HG03280 (cell line): Measurements from ENCODE around the gene FOXN4.
"Not testable (repeated sequence)": the region's sequence is repeated elsewhere in the genome, so short reads cannot be mapped to it uniquely, and the experiment has no call there.

Experiments
- ATAC-seq: cut with Tn5 transposase; IDR thresholded peaks from one replicate; pipeline ENCODE4 v1.9.1; 2021; ENCODE audit warnings: mild to moderate bottlenecking, moderate library complexity; ENCODE audit not compliant: unreplicated experiment

FOXN4 gene

DNA sequence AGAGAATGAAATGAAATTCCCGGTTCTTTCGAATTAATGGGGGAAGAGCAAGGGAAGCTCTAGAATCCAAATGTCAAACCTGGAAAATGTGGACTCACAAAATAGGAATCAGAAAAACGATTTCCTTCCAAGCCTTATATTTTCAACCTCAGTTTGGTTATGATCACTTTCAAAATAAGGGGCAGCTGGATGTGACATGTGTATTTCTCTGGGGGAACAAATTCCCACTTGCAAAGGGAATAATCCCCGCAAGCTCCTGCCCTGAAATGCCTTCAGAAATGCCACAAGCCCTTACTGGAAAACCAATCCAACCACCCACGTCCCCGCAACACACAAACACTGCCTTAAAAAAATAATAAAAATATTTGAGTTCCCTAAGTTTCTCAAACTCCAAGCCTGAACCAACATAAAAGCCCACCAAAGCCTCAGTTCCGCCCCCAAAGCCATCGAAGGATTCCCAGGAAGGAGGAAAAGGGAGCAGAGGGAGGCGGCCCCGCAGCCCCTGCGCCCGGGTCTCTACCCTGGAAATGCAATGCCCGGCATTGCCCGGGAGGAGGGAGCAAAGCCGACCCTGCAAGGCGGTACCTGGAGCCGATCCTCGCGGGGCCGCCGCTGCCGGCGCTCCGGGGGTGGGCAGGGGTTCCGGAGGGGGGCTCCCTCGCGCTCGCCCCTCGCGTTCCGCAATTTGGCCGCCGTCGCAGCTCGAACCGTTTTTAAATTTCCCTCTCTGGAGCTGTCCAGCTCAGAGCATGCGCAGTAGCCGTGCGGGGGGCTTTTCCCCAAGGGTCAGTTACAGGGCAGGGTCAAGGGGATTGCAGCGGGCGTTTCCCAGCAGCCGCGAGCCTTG is at the start of gene FOXN4:
FOXN4 (minus strand) TSS at position 751 of the 847 bp plus-strand sequence. CDS start 963 bp downstream, outside the sequence.
- ATAC-seq: no peak

DNA sequence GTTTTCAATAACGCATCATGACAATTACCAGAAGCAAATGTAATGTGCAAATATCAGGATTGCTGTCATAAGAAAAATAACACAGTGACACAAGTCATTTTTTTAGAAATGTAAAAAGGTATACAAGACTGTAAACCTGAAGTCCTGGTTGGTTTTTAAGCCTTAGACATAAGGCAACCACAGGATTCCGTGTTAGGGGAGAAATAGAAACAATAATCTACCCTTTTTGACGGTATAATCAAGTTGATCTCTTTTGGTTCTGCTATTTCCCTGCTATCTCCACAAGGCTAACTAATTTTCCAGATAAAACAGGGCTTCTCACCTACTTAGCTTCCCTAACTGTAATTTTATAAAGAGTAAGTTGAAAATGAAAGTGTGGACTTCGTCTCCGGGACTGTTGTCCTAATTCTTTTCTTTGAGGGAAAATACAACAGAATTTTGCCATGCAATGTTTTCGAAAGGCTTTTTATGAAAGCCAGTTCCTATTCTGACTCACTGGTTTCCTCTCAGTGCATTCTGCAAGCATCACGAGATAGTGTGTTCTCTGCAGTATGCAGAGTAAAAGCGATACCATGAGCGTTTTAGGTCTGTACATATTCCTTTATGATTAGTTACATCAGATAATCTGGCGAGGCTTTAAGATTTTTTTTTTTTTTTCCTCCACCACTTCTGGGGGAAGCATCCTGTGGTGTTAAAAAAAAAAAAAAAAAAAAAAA is 49.2 kb upstream of the FOXN4 start:
- peak; percentile 81 for ATAC-seq

DNA sequence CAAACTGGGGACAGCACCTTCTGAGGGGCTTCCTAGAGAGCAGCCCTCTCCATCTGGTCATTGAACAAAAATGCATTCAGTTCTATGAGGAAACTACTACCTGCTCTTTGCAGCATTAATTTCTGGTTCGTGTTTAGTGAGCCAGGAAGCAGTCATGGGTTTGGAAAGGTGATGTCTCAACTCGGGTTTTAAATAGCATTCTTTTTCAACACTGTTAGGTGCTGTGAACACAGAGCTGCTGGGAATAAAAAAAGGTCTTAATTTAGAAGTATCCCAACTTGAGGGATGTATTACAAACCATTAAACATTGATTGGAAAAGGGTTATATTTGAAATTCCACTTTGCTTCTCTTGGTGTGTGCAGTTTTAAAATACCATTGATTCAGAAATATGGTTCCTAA is 47.9 kb upstream of the FOXN4 start:
- ATAC-seq: no peak

DNA sequence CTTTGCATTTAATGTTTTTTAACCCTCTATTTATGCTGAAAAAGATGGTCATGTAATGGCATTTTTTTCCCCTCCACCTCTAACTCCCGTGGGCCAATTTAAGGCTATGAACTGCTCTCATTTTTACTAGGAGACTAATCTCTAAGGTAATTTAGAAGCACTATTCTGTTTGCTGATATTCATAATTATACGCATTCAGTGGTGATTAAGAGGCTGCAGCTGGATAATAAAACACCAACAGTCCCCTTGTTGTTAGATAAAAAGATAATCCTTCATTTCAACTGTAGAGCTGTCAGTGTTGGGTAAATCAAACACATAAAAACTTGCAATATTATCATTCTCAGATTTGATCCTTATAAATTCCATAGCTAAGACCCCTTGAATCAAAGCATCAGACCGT is 47.5 kb upstream of the FOXN4 start:
- no peak for ATAC-seq

- ATAC-seq: no peak
These were observed 43.1 kb upstream of the FOXN4 start for GRCh38 chr12:109352184-109352583.

GRCh38 chr12:109347589-109347988 is 38.5 kb upstream of the FOXN4 start, which contains the start of gene MYO1H:
Gene MYO1H, plus strand, starts transcription at chr12:109347900. Its CDS starts 61 bp downstream, at chr12:109347961.
- no peak for ATAC-seq

- no peak for ATAC-seq
These were observed 37.8 kb upstream of the FOXN4 start for GRCh38 chr12:109346920-109347319.

GRCh38 chr12:109345428-109345827 is 36.3 kb upstream of the FOXN4 start:
- ATAC-seq: no peak

DNA sequence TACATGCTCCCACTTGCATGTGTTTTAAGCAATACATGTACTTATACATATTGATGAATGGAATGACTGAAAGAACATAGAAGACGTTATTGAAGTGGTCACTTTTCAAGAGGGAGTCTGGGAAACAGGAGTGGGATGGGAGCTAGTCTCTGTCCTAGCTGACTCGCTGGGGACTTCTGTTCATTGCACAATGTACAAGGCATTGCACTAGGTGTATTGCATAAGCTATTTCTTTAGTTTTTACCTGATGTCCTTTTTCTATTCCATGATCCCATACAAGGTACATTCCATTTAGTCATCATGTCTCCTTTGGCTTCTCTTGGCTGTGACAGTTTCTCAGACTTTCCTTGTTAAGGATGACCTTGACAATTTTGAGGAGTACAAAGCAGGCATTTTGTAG is 34.6 kb upstream of the FOXN4 start:
- ATAC-seq: no peak

DNA sequence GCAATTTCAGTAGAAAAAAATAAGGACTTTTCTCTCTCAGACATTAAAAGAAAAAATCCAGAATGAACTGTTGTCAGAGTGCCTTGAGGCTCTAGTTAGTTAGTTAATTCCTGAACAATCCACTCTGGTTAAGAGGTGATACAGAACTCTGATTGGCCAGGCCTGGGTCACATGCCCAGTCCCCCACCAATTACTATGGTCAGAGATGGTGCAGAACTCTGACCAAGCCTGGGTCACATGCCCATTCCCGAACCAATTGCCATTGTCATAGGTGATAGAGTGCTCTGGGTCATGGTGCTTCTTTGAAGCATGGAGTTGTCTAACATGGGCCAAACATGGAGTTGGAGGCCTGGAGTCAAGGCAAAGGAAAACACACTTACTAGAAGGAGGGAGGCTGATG is 27.5 kb upstream of the FOXN4 start:
- no peak for ATAC-seq

DNA sequence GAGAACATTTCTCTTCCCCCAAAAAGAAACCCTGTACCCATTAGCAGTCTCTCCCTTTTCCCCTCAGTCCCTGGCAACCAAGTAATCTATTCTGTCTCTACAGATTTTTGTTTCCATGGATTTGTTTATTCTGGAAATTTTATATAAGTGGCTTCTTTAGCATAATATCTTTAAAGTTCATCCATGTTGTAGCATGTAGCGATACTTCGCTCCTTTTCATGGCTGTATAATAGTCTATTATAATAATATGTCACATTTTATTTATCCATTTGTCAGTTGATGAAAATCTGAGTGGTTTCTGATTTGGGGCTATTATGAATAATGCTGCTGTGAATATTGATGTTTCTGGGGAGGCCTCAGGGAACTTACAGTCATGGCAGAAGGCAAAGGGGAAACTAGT is 25.8 kb upstream of the FOXN4 start:
- ATAC-seq: no peak

DNA sequence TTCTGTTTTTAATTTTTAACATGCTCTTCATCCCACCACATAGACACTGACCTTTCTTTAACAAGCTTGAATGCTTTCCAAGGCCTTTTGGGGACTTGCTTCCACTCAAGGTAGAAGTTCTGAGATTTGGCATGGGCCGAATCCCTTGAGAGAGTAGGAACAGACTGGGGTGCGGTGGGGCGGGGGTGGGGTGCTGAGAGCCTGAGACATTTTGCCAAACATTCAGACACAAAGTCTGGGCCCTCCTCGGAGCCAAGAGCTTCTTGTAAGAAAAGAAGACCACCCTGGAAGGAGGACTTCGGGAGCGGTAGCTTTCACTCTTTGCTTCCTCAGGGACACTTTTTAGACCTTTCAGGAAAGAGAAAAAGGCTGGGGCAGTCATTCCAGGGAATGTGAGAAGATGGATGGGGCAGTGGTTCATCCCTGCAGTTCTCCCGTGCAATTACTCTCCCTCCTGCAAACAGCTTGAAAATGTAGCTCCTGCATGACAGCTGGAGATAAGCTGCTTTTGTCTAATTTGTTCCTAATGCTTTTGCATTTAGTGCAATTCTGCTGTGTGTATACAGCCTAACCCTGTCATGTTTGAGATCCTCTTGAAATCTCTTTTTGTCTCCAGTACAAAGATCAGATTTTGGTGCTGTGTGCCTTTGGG is 22.3 kb upstream of the FOXN4 start:
- ATAC-seq: no peak

GRCh38 chr12:109330282-109331230 is 21.5 kb upstream of the FOXN4 start:
- ATAC-seq: no peak

GRCh38 chr12:109329686-109330085 is 20.6 kb upstream of the FOXN4 start:
- ATAC-seq: no peak

GRCh38 chr12:109329003-109329402 is 19.9 kb upstream of the FOXN4 start:
- no peak for ATAC-seq

DNA sequence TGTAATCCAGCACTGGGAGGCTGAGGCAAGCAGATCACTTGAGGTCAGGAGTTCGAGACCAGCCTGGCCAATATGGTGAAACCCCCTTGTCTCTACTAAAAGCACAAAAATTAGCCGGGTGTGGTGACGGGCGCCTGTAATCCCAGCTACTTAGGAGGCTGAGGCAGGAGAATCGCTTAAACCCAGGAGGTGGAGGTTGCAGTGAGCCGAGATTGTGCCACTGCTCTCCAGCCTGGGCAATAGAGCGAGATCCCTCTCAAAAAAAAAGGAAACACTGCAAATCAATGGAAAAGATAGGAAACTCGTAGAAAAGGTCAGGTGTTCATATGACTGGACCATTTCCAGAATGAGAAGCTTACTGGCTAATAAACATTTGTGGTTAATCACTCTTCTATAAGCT is 12.2 kb upstream of the FOXN4 start:
- ATAC-seq: not testable (repeated sequence)

DNA sequence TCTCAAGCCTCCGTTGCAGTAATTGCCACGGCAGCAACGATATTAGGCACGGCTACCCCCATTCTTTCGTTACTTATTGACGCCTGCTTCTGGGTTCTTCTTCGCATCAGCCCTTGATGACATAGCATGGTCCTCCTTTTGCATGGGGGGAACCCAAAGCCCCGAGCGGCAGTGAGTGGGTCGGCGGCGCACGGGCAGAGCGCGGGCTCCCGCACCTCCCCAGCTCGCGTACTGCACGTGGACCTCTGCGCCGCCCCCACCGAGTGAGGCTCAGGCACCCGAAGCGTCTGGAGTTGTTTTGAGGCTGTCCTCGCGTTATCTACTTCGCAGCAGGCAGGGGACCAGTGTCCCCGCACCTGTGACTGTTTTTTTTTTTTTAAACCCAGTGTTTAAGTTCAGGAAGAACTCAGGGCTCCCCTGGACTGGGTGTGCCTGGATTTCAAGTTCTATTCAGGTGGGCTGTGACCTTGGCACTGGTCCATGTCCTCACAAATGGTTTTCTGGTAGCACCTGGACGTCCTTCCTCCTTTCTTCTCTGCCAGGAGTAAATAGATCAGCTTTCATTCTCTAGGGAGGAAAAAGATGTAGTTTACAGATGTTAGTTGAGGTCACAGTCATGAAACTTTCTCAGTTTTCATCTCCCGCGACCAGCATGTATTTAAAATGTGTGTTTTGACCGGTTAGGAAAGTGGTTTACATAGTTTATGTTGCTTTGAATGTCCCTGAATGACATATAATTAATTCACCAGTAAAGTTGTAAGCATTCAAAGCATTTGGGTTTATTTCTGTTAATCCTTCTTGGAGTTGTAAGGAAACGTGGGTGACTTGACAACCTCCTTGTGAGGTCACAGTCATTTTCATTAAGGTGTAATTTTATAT is 1.4 kb upstream of the FOXN4 start:
- ATAC-seq: no peak

- no peak for ATAC-seq
These were observed 530 bp upstream of the FOXN4 start for GRCh38 chr12:109309381-109310246.

DNA sequence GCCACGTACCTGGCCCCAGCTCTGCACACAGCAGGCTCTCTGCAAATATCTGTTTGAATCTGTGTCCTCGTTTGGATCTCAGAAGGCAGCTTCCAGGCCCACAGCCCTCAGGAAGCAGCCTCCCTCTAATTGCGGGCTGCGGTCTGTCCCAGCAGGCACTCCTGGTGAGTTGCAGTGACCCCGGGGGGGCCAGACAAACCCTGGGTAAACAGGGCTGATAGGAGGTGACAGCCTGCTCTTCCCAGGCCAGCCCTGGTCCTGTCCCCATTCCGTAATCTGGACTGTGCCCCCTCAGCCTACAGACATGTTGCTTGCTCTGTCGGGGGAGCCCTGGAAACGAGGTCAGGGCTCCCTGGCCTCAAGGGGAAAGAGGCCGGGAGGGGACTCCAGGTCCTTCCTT is 2.0 kb downstream of the FOXN4 start:
- no peak for ATAC-seq
